ENCODE data around the gene ATOSB. TPM values are rescaled to one million over a fixed set of nuclear protein-coding genes. Genes with fewer than 3 reads are reported as not detected.

The ATOSB gene
- total and polyA plus RNA-seq, 9 of the 15 experiments (the other 6 are each of a cell fraction or from before 2014, with no cell fraction given): 0.45 to 8.0 (median 4.2) TPM

DNA sequence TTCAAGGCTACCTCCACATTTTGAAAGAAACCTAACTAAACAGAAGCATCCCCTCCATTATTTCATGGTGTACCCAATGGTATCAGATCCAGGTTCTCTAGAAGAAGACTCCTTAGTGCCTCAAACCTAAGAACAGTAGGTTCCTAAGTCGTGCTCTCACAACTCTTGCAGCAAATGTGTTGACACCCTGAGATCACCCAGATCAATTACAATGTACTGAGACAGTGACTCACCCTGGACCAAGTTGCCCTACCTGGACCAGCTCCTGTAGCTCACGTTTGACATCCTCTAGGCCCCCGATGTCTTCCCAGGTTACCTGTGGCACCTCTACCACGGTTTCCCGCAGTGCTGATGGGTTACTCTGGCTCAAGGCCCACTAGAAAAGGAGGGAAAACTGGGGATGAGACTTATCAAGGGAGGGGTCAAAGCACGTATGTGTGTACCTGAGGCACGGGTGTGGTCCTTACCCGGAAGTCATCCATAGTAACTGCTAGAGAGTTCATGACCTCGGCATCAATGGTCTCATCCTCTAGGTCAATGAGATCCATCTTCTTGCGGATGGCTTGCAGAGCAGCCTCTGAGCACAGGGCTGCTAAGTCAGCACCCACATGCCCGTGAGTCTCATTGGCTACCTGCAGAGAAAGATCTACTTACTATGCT is 55.0 kb downstream of the ATOSB start (continued):
- no peak for TF ChIP-seq ZNF75A (CRISPR knock-in tag; IDR thresholded peaks at IDR 0.05)

DNA sequence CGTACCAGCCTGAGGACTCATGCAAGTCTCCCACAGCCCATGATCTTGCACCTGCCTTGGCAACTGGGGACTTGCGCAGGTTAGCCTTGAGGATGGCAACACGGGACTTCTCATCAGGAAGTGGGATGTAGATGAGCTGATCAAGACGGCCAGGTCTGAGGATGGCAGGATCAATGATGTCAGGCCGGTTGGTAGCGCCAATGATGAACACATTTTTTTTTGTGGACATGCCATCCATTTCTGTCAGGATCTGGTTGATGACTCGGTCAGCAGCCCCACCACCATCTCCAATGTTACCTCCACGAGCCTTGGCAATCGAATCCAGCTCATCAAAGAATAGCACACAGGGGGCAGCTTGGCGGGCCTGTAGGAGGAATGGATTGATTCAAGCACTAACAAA is 56.2 kb downstream of the ATOSB start:
- FAIRE-seq: no peak
- no peaks in the 10 kb centered on the region for H3K9me3 ChIP-seq (replicated peaks; ENCODE audit: control insufficient read depth, insufficient read depth, low read depth, low read length)
- BruUV-seq (replicated peaks): no TSS peak
- TF ChIP-seq MAFK (IDR thresholded peaks at IDR 0.05; ENCODE audit: low read length) (no peak), ZNF174 (CRISPR knock-in tag; IDR thresholded peaks at IDR 0.05) (no peak), ZNF311 (CRISPR knock-in tag; IDR thresholded peaks at IDR 0.05) (no peak), MIER1 (IDR thresholded peaks at IDR 0.05; ENCODE audit: low read depth) (no peak), NFXL1 (CRISPR knock-in tag; IDR thresholded peaks at IDR 0.05) (no peak), SRF (CRISPR knock-in tag; IDR thresholded peaks at IDR 0.05) (no peak), SMC3 (conservative IDR thresholded peaks at IDR 0.05; ENCODE audit: insufficient read depth, low read depth, low read length) (no peak), MCM2 (IDR thresholded peaks at IDR 0.05; ENCODE audit: low read depth) (no peak), CEBPB (tag; IDR thresholded peaks at IDR 0.05) (no peak), ZNF445 (CRISPR knock-in tag; IDR thresholded peaks at IDR 0.05; ENCODE audit: low read depth) (no peak)
- TF ChIP-seq, protein P1, sequence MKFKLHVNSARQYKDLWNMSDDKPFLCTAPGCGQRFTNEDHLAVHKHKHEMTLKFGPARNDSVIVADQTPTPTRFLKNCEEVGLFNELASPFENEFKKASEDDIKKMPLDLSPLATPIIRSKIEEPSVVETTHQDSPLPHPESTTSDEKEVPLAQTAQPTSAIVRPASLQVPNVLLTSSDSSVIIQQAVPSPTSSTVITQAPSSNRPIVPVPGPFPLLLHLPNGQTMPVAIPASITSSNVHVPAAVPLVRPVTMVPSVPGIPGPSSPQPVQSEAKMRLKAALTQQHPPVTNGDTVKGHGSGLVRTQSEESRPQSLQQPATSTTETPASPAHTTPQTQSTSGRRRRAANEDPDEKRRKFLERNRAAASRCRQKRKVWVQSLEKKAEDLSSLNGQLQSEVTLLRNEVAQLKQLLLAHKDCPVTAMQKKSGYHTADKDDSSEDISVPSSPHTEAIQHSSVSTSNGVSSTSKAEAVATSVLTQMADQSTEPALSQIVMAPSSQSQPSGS (CRISPR knock-in tag; IDR thresholded peaks at IDR 0.05): no peak
- TF ChIP-seq, protein P2, sequence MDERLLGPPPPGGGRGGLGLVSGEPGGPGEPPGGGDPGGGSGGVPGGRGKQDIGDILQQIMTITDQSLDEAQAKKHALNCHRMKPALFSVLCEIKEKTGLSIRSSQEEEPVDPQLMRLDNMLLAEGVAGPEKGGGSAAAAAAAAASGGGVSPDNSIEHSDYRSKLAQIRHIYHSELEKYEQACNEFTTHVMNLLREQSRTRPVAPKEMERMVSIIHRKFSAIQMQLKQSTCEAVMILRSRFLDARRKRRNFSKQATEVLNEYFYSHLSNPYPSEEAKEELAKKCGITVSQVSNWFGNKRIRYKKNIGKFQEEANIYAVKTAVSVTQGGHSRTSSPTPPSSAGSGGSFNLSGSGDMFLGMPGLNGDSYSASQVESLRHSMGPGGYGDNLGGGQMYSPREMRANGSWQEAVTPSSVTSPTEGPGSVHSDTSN (CRISPR knock-in tag; IDR thresholded peaks at IDR 0.05; ENCODE audit: low read depth): no peak
- TF ChIP-seq, protein P2 (tag; conservative IDR thresholded peaks at IDR 0.05; ENCODE audit: low read depth): no peak
- no peak for DNase-seq (ENCODE audit: extremely low read depth in 1 of 4, low spot score in 3 of 4)
- H3K79me2 ChIP-seq (ENCODE audit: control insufficient read depth, insufficient read depth, low read length): no peaks in the 10 kb centered on the region
- H3K27me3 ChIP-seq (ENCODE audit: control insufficient read depth in 2 of 2, insufficient read depth in 2 of 2, low read length in 2 of 2): no peaks in the 10 kb centered on the region
- intact Hi-C loops (cut with micrococcal nuclease) (no loop called here), in situ Hi-C loops (cut with MboI) (no loop called here)
- H3K9me1 ChIP-seq (ENCODE audit: control insufficient read depth, insufficient read depth, low read length): no peaks in the 10 kb centered on the region
- peaks cover 91% of the 10 kb centered on the region for H3K36me3 ChIP-seq (ENCODE audit: control insufficient read depth, insufficient read depth, low read length)
- H4K20me1 ChIP-seq (replicated peaks; ENCODE audit: control insufficient read depth, insufficient read depth, low read length): no peaks in the 10 kb centered on the region
- H3K9ac ChIP-seq (ENCODE audit: insufficient read depth in 1 of 2, low read depth in 2 of 2, low read length in 2 of 2): no peak overlapping the region
- H3K27ac ChIP-seq (ENCODE audit: extremely low read depth, low read depth, low read length): no peak overlapping the region
- CTCF ChIA-PET (ENCODE audit: low intra/inter-chr PET ratio): no interaction called here
- no peak for ATAC-seq
- POLR2A ChIA-PET: interaction anchor here (0.9 to 4.9 kb wide), 4 partner anchors 8 to 31 kb away, joined by 3 to 32 read pairs (median 18); partner anchors contain the start of gene VCP
- 90% methylated on average over 7 of the region's 10 CpGs for WGBS (ENCODE audit: insufficient coverage, low coverage, missing lambda C conversion rate)
- H3K4me2 ChIP-seq (ENCODE audit: insufficient read depth, low read length): no peak overlapping the region
- H3K4me3 ChIP-seq: no peak overlapping the region
- H3K4me1 ChIP-seq (replicated peaks in 1 of 2; ENCODE audit: control insufficient read depth in 2 of 2, insufficient read depth in 2 of 2, low read length in 2 of 2): no peaks in the 10 kb centered on the region
- H2AFZ ChIP-seq (ENCODE audit: low read depth, low read length): no peak overlapping the region
